Neural cell (in vitro differentiated cells): ENCODE measurements around the gene TCF12.

Experiments
- EZH2 ChIP-seq: fragments of 200-600, 300-800 bp; shearing (Covaris generic), sonication (generic); IDR thresholded peaks from 2 replicates; pipeline ENCODE4 v1.6.1; 2014; ENCODE audit warnings: antibody characterized with exemption, low read length, borderline replicate concordance, mild to moderate bottlenecking; ENCODE audit not compliant: insufficient read depth, poor library complexity, severe bottlenecking
- MXI1 ChIP-seq: fragments of 450-650 bp; conservative IDR thresholded peaks from 2 replicates; pipeline ENCODE4 v1.6.1; 2014; ENCODE audit warnings: antibody characterized with exemption, mild to moderate bottlenecking; ENCODE audit not compliant: poor library complexity, severe bottlenecking
- POLR2AphosphoS5 ChIP-seq: IDR thresholded peaks from 2 replicates; pipeline ENCODE4 v1.6.1; 2012
- SMC3 ChIP-seq: fragments of 450-650 bp; conservative IDR thresholded peaks from 2 replicates; pipeline ENCODE4 v1.6.1; 2014; ENCODE audit warnings: antibody characterized with exemption, mild to moderate bottlenecking, moderate library complexity; ENCODE audit not compliant: poor library complexity
- TAF1 ChIP-seq: IDR thresholded peaks from 2 replicates; pipeline ENCODE4 v1.6.1; 2012; ENCODE audit warnings: low read depth
- TF ChIP-seq, protein P1 (sequence below): IDR thresholded peaks from 2 replicates; pipeline ENCODE4 v1.6.1; 2012; ENCODE audit warnings: borderline replicate concordance
- TF ChIP-seq, protein P2 (sequence below): fragments of 450-650 bp; IDR thresholded peaks from 2 replicates; pipeline ENCODE4 v1.5.1; 2014; ENCODE audit warnings: antibody characterized with exemption, mild to moderate bottlenecking, moderate library complexity; ENCODE audit not compliant: poor library complexity, severe bottlenecking

DNA sequence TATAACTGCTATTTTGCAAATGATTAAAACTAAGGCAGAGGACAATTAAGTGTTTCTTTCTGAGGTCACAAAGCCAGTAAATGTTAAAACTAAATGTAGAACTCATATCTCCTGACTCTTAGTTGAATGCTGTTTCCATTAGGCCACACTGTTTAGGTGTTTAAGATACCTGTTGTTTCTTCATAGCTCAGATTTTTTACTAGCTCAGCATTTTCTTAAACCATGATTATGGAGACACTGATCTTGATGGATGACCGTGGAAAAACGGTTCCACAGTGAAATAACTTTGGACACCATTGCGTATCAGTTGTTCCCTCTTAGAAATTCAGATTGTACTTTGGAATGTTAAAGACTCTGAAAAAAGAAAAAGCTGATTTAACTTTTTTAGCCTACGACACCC lies 177.5 kb downstream of the TCF12 start:
- TF ChIP-seq, protein P1, sequence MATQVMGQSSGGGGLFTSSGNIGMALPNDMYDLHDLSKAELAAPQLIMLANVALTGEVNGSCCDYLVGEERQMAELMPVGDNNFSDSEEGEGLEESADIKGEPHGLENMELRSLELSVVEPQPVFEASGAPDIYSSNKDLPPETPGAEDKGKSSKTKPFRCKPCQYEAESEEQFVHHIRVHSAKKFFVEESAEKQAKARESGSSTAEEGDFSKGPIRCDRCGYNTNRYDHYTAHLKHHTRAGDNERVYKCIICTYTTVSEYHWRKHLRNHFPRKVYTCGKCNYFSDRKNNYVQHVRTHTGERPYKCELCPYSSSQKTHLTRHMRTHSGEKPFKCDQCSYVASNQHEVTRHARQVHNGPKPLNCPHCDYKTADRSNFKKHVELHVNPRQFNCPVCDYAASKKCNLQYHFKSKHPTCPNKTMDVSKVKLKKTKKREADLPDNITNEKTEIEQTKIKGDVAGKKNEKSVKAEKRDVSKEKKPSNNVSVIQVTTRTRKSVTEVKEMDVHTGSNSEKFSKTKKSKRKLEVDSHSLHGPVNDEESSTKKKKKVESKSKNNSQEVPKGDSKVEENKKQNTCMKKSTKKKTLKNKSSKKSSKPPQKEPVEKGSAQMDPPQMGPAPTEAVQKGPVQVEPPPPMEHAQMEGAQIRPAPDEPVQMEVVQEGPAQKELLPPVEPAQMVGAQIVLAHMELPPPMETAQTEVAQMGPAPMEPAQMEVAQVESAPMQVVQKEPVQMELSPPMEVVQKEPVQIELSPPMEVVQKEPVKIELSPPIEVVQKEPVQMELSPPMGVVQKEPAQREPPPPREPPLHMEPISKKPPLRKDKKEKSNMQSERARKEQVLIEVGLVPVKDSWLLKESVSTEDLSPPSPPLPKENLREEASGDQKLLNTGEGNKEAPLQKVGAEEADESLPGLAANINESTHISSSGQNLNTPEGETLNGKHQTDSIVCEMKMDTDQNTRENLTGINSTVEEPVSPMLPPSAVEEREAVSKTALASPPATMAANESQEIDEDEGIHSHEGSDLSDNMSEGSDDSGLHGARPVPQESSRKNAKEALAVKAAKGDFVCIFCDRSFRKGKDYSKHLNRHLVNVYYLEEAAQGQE, result no peak
- no peak for TF ChIP-seq POLR2AphosphoS5
- no peak for TF ChIP-seq EZH2
- TF ChIP-seq, protein P2, sequence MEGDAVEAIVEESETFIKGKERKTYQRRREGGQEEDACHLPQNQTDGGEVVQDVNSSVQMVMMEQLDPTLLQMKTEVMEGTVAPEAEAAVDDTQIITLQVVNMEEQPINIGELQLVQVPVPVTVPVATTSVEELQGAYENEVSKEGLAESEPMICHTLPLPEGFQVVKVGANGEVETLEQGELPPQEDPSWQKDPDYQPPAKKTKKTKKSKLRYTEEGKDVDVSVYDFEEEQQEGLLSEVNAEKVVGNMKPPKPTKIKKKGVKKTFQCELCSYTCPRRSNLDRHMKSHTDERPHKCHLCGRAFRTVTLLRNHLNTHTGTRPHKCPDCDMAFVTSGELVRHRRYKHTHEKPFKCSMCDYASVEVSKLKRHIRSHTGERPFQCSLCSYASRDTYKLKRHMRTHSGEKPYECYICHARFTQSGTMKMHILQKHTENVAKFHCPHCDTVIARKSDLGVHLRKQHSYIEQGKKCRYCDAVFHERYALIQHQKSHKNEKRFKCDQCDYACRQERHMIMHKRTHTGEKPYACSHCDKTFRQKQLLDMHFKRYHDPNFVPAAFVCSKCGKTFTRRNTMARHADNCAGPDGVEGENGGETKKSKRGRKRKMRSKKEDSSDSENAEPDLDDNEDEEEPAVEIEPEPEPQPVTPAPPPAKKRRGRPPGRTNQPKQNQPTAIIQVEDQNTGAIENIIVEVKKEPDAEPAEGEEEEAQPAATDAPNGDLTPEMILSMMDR, result no peak
- TF ChIP-seq MXI1, result no peak
- TF ChIP-seq SMC3, result no peak
- TF ChIP-seq TAF1, result no peak
